Stomach (tissue), 4 donors: Measurements from ENCODE around the gene GNG7.

ENCODE experiments used
- CTCF ChIP-seq, 7 experiments: fragments of 450-650 bp in 4 of 7; fragments of 200-600 bp in 3 of 7; sonication (generic) in 3 of 7; IDR thresholded peaks; one replicate each; pipeline ENCODE4 v1.5.1; 2016 to 2019; ENCODE audit warnings: antibody characterized with exemption in 7 of 7, control low read depth in 2 of 7, mild to moderate bottlenecking in 1 of 7
- EP300 ChIP-seq: sonication (generic); formaldehyde crosslinking; IDR thresholded peaks from one replicate; pipeline ENCODE4 v1.6.1; 2017; ENCODE audit warnings: antibody characterized with exemption
- POLR2A ChIP-seq, 4 donors: fragments of 450-650 bp; IDR thresholded peaks; one replicate each; pipeline ENCODE4 v1.6.1; 2016; ENCODE audit warnings: antibody characterized with exemption in 4 of 4, control low read depth in 2 of 4, mild to moderate bottlenecking in 1 of 4, moderate library complexity in 1 of 4
- POLR2AphosphoS5 ChIP-seq, 3 donors: sonication (generic); formaldehyde crosslinking; IDR thresholded peaks; one replicate each; pipeline ENCODE4 v1.6.1; 2016; ENCODE audit warnings: antibody characterized with exemption in 3 of 3

- TF ChIP-seq CTCF (IDR thresholded peaks at IDR 0.05), result no peak
- no peak for TF ChIP-seq POLR2A (IDR thresholded peaks at IDR 0.05)
- no peak for TF ChIP-seq POLR2AphosphoS5 (IDR thresholded peaks at IDR 0.05)
- no peak for TF ChIP-seq EP300
Measured at GRCh38 chr19:2600914-2601870, 101.3 kb downstream of the GNG7 start.
